Heart left ventricle (tissue), 13 donors: ENCODE results near the gene RGS17.

Source experiments
- POLR2A ChIP-seq, 2 donors: fragments of 450-650 bp; IDR thresholded peaks; one replicate each; pipeline ENCODE4 v1.6.1; 2017; ENCODE audit warnings: antibody characterized with exemption in 2 of 2, mild to moderate bottlenecking in 2 of 2, moderate library complexity in 2 of 2
- TF ChIP-seq, protein P1 (sequence below), 12 donors: fragments of 200-600 bp; sonication (generic) in 4 of 12; IDR thresholded peaks; one replicate each; pipeline versions ENCODE4 v1.5.0 to v1.8.0; 2018 to 2022; ENCODE audit warnings: antibody characterized with exemption in 12 of 12, mild to moderate bottlenecking in 5 of 12
- donor health status: ischemic (EF 13 %, LVEDD 7.1; RV severe dilation, severe dysfunction).
- donor health status: DM: no; HTN: yes; CAD: no.
- donor health status: DM: no; HTN: no; CAD: no.
- donor health status: ischemic (EF 25% LVEDD 6.9; RV normal size, moderate dysfunction).
- donor health status: ischemic (EF 25% LVEDD 5.7; RV mildly dilated, moderate dysfunction).
- donor health status: ischemic (EF 35%, LVEDD 5.7; RV mildly dilated, moderate dysfunction).
- donor health status: nonischemic (EF 11% LVEDD 7.7; RV severe dilation, severe dysfunction).
- donor health status: DM: yes; HTN: yes; CAD: no.
- donor health status: PGD.
- donor health status: ischemic (EF 29% LVEDD 5.4; RV normal size, mild dysfunction).
- donor health status: nonischemic (EF 23%, LVEDD 6.1; RV moderate dilation, normal function).

DNA sequence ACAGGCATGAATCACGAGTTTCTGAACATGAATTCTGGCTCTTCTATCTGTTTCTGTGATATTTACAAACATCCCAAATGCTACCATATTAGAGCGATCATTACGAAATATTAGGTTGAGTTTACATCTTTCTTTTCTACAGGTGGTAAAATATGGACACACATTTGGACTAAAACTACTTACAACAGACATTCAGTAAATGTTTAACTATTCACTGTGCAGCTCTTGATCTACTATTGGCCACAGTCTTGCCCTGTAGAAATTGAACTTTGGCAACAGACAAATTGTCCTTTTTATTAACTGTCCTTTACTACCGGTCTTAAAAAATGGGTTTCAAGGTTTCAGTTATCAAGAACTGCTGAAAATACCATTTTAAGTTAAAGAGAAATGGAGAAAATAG, 102.1 kb downstream of the RGS17 start:
- TF ChIP-seq, protein P1, sequence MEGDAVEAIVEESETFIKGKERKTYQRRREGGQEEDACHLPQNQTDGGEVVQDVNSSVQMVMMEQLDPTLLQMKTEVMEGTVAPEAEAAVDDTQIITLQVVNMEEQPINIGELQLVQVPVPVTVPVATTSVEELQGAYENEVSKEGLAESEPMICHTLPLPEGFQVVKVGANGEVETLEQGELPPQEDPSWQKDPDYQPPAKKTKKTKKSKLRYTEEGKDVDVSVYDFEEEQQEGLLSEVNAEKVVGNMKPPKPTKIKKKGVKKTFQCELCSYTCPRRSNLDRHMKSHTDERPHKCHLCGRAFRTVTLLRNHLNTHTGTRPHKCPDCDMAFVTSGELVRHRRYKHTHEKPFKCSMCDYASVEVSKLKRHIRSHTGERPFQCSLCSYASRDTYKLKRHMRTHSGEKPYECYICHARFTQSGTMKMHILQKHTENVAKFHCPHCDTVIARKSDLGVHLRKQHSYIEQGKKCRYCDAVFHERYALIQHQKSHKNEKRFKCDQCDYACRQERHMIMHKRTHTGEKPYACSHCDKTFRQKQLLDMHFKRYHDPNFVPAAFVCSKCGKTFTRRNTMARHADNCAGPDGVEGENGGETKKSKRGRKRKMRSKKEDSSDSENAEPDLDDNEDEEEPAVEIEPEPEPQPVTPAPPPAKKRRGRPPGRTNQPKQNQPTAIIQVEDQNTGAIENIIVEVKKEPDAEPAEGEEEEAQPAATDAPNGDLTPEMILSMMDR (IDR thresholded peaks at IDR 0.05), result no peak
- TF ChIP-seq POLR2A (IDR thresholded peaks at IDR 0.05), result no peak
